ENCODE data around the gene ANKRD6. TPM values are rescaled to one million over a fixed set of nuclear protein-coding genes. Genes with fewer than 3 reads are reported as not detected.

ANKRD6 gene
- total RNA-seq, 1 donor from 2014 or later = 5.5 TPM

DNA sequence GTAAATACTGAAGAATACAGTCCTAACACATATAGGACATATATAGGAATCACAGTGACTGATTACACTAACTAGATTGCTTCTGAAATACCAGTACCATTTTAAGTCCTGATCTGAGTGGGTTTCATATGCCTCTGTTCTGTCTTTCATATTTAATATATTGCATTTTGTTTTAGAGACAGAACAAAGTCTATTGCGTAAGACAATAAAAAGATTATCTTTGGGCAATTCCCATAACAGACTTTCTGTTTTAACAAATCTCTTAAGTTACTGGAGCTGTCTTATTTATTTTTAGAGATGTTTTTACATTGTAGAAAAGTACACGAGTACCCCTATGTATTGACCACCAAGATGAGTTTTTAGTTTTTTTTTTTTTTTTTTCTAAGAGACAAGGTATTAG, 29.6 kb downstream of the ANKRD6 start:
- no peak for DNase-seq (ENCODE audit: extremely low spot score, unreplicated experiment)
- Mint-ChIP-seq H3K36me3 (ENCODE audit: unreplicated experiment) (no peaks in the 10 kb centered on the region), H3K27ac (ENCODE audit: unreplicated experiment) (no peak overlapping the region), H3K27me3 (ENCODE audit: unreplicated experiment) (no peaks in the 10 kb centered on the region), H3K9me3 (ENCODE audit: unreplicated experiment) (no peaks in the 10 kb centered on the region), H3K4me1 (ENCODE audit: unreplicated experiment) (no peaks in the 10 kb centered on the region), H3K4me3 (ENCODE audit: unreplicated experiment) (no peak overlapping the region)
- TF ChIP-seq, protein P1, sequence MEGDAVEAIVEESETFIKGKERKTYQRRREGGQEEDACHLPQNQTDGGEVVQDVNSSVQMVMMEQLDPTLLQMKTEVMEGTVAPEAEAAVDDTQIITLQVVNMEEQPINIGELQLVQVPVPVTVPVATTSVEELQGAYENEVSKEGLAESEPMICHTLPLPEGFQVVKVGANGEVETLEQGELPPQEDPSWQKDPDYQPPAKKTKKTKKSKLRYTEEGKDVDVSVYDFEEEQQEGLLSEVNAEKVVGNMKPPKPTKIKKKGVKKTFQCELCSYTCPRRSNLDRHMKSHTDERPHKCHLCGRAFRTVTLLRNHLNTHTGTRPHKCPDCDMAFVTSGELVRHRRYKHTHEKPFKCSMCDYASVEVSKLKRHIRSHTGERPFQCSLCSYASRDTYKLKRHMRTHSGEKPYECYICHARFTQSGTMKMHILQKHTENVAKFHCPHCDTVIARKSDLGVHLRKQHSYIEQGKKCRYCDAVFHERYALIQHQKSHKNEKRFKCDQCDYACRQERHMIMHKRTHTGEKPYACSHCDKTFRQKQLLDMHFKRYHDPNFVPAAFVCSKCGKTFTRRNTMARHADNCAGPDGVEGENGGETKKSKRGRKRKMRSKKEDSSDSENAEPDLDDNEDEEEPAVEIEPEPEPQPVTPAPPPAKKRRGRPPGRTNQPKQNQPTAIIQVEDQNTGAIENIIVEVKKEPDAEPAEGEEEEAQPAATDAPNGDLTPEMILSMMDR (IDR thresholded peaks at IDR 0.05) = no peak

DNA sequence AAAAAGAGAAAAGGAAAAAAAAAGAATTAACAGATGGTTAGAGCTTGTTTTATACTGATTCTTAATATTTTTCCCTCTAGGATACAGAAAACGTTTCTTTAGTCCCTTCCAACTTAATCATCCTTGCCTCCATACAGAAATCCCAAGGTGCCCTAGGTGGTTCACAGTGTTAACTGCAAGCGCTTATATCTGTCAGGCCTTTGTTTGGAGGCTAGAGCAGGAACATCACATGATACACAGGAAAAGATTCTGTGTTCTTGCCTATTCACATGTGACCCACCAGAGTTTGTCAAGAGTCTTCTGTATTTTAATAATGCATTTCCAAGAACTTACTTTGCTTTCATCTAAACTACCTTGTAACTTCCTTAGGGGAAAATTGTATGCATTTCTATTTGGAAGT, 31.3 kb downstream of the ANKRD6 start:
- no peaks in the 10 kb centered on the region for H3K4me1 Mint-ChIP-seq (ENCODE audit: unreplicated experiment)
- H3K27me3 Mint-ChIP-seq (ENCODE audit: unreplicated experiment) = peaks cover 2% of the 10 kb centered on the region
- H3K9me3 Mint-ChIP-seq (ENCODE audit: unreplicated experiment) = no peaks in the 10 kb centered on the region
- DNase-seq (ENCODE audit: extremely low spot score, unreplicated experiment) = no peak
- TF ChIP-seq, protein P1 (IDR thresholded peaks at IDR 0.05) = no peak
- H3K27ac Mint-ChIP-seq (ENCODE audit: unreplicated experiment) = no peak overlapping the region
- H3K4me3 Mint-ChIP-seq (ENCODE audit: unreplicated experiment) = no peak overlapping the region
- no peaks in the 10 kb centered on the region for H3K36me3 Mint-ChIP-seq (ENCODE audit: unreplicated experiment)

DNA sequence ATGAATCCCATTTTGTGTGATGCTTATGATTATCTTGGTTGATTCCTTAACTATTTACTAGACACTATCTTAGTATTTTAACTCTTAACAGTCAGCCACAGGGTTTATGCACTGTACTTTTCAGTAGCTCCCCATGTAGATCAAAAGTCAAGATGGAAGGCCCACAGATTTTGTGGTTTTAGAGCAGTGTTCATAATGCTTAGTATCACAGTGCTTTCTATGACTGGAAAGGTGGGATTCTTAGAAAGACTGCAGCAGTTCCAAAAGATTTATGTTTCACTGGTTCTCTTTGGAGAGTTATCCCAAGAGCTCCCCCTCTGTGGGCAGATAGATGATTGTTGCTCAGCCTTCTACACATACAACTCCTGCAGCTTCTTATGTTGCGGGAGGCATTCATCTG, 34.5 kb downstream of the ANKRD6 start:
- no peaks in the 10 kb centered on the region for H3K36me3 Mint-ChIP-seq (ENCODE audit: unreplicated experiment)

DNA sequence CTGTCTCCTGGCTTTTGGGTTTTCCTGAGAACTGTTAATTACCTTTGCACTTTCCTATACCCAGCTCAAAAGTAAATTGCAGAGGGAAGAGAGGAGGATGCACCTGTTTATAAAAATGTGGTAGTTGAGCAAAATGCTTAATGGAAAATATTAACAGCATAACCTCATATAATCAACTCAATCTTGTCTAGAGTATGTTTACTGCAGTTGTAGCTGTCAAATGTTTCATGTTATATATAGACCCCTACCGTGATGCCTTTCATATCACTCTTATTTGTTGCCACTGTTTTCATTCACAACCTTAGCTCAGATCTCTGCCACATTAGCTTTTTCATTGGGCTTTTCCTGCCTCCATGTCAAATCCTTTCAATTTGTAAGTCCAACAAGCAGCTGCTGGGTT, 36.0 kb downstream of the ANKRD6 start:
- TF ChIP-seq, protein P1 (IDR thresholded peaks at IDR 0.05) = no peak
- DNase-seq (ENCODE audit: extremely low spot score, unreplicated experiment) = no peak
- Mint-ChIP-seq H3K27ac (ENCODE audit: unreplicated experiment) (no peak overlapping the region), H3K36me3 (ENCODE audit: unreplicated experiment) (no peaks in the 10 kb centered on the region), H3K4me3 (ENCODE audit: unreplicated experiment) (no peak overlapping the region), H3K9me3 (ENCODE audit: unreplicated experiment) (no peaks in the 10 kb centered on the region), H3K4me1 (ENCODE audit: unreplicated experiment) (no peaks in the 10 kb centered on the region), H3K27me3 (ENCODE audit: unreplicated experiment) (peaks cover 2% of the 10 kb centered on the region)

More for the DNA sequence above, 34.5 kb downstream of the ANKRD6 start:
- no peak for DNase-seq (ENCODE audit: extremely low spot score, unreplicated experiment)
- Mint-ChIP-seq H3K9me3 (ENCODE audit: unreplicated experiment) (no peaks in the 10 kb centered on the region), H3K27me3 (ENCODE audit: unreplicated experiment) (peaks cover 2% of the 10 kb centered on the region), H3K4me1 (ENCODE audit: unreplicated experiment) (no peaks in the 10 kb centered on the region), H3K27ac (ENCODE audit: unreplicated experiment) (no peak overlapping the region), H3K4me3 (ENCODE audit: unreplicated experiment) (no peak overlapping the region)
- TF ChIP-seq, protein P1 (IDR thresholded peaks at IDR 0.05) = no peak

DNA sequence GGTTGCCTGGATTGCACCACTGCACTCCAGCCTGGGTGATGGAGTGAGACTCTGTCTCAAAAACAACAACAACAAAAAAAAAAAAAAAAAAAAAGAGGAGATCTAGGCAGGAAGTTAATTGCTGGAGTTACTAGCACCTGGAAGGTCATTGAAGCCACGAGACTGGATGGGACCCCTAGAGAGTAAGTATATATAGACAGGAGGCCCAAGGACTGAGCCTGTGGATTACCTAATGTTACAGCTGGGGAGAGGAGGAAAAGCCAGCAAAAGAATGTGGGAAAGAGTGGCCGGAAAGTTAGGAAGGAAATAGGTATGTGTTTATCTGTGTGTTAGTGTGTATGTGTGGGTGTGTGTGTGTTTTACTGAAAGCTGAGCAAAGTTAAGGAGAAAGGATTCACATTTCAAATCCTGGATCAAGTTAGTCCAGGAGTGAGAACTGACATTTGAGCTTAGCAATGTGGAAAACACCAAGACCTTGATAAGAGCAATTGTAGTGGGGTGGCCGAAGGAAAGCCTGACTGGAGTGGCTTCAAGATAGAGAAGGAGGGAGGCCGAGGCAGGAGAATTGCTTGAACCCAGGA, 38.4 kb downstream of the ANKRD6 start:
- TF ChIP-seq, protein P1 (IDR thresholded peaks at IDR 0.05) = no peak
- Mint-ChIP-seq H3K4me3 (ENCODE audit: unreplicated experiment) (no peak overlapping the region), H3K4me1 (ENCODE audit: unreplicated experiment) (peaks cover 12% of the 10 kb centered on the region), H3K36me3 (ENCODE audit: unreplicated experiment) (no peaks in the 10 kb centered on the region), H3K27me3 (ENCODE audit: unreplicated experiment) (peaks cover 2% of the 10 kb centered on the region), H3K9me3 (ENCODE audit: unreplicated experiment) (no peaks in the 10 kb centered on the region), H3K27ac (ENCODE audit: unreplicated experiment) (no peak overlapping the region)
- peak; percentile 6 for DNase-seq (ENCODE audit: extremely low spot score, unreplicated experiment)
